Measurements from ENCODE around the gene IFI16.

DNA sequence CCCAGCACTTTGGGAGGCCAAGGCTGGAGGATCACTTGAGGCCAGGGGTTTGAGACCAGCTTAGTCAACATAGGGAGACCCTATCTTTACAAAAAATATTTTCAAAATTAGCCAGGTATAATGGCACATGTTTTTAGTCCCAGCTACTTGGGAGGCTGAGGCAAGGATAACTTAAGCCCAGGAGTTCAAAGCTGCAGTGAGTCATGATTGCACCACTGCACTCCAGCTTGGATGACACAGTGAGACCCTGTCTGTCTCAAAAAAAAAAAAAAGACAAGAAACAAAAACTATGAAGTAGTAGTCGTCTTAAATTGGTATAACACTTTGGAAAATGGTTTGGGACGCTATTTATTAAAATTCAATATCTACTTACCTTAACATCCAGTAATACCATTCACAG lies 59.2 kb downstream of the IFI16 start:
- TF ChIP-seq, protein P1, sequence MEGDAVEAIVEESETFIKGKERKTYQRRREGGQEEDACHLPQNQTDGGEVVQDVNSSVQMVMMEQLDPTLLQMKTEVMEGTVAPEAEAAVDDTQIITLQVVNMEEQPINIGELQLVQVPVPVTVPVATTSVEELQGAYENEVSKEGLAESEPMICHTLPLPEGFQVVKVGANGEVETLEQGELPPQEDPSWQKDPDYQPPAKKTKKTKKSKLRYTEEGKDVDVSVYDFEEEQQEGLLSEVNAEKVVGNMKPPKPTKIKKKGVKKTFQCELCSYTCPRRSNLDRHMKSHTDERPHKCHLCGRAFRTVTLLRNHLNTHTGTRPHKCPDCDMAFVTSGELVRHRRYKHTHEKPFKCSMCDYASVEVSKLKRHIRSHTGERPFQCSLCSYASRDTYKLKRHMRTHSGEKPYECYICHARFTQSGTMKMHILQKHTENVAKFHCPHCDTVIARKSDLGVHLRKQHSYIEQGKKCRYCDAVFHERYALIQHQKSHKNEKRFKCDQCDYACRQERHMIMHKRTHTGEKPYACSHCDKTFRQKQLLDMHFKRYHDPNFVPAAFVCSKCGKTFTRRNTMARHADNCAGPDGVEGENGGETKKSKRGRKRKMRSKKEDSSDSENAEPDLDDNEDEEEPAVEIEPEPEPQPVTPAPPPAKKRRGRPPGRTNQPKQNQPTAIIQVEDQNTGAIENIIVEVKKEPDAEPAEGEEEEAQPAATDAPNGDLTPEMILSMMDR (IDR thresholded peaks at IDR 0.05) = no peak
- no peak for TF ChIP-seq POLR2A (IDR thresholded peaks at IDR 0.05)

All from esophagus squamous epithelium (tissue), 4 donors.